Colonic mucosa (tissue), 4 donors: Measurements from ENCODE around the gene RUNDC3A. TPM values are rescaled to one million over a fixed set of nuclear protein-coding genes. Genes with fewer than 3 reads are reported as not detected.

Source experiments
- DNase-seq: peaks from one replicate; pipeline ENCODE4 v3.0.0-alpha.2; 2020
- H3K27ac ChIP-seq: fragments of 200-600 bp; one replicate; pipeline ENCODE4 v1.8.0; 2021
- H3K27me3 ChIP-seq: fragments of 200-600 bp; one replicate; pipeline ENCODE4 v1.8.0; 2021
- H3K36me3 ChIP-seq: fragments of 200-600 bp; one replicate; pipeline ENCODE4 v1.8.0; 2021
- H3K4me1 ChIP-seq: fragments of 200-600 bp; one replicate; pipeline ENCODE4 v1.8.0; 2021; ENCODE audit warnings: mild to moderate bottlenecking
- H3K4me3 ChIP-seq: fragments of 200-600 bp; one replicate; pipeline ENCODE4 v1.8.0; 2021
- H3K9ac ChIP-seq, 2 donors: one replicate each; pipeline ENCODE4 v1.7.0; 2013; ENCODE audit warnings: control low read depth in 2 of 2, low read depth in 2 of 2, low read length in 2 of 2
- H3K9me3 ChIP-seq: fragments of 200-600 bp; one replicate; pipeline ENCODE4 v1.8.0; 2021
- CTCF ChIP-seq: fragments of 200-600 bp; IDR thresholded peaks from one replicate; pipeline ENCODE4 v1.8.0; 2022; ENCODE audit warnings: antibody characterized with exemption, mild to moderate bottlenecking
- intact Hi-C: fragments of 100-400 bp; cut with DNase I; formaldehyde crosslinking; loops from one replicate; pipeline ENCODE4 v1.14.1; 2022
- total RNA-seq, 2 donors: library from RNA; stranded (reverse); fragmentation: NEBNext Ultra II Directional in 1 of 2; extraction: Animal tissue kit (Norgen Biotek cat#: 25700) in 1 of 2; gene quantifications; one replicate each; pipeline ENCODE4 v1.2.1, GENCODE V29; 2021
- donor health status: healthy.
- donor health status: DM: no; HTN: no; CAD: no.
- donor health status: DM: no; HTN: no; CAD: no.

The RUNDC3A gene
- total RNA-seq, 2 donors from 2014 or later: 0.52 to 1.4 TPM

DNA sequence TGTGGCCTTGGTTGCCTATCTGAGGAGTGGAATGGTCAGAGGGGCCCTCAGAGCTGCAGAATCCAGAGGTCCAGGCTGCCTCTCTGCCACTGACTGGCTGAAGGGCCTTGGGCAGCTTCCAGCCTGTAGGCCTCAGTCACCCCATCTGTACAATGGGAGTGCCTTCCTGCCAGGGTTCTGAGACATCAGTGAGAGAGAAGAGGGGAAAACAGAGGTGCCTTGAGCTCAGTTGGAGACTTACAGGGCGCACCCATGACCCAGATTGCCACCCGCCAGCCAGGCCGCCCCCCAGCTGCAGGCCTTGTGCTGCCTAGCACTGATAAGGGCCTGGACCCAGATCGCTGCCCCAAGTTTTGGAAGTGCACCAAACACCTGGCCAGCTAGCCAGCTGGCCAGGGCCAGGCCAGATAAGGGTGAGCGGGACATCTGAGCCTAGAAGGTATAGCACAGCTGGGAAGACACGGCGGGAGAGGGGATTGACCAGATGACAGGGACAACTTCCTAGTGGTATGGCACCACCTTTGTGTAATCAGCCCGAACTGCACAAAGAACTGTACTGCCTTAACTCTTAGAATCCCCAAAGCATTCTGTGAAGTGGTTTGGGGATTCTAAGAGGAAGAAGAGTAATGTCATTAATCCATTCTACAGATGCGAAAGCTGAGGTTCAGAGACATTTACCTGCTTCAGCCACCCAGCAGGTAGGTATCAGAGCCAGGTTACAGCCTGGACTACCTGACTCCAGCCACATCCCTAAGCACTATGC lies 41.8 kb upstream of the RUNDC3A start:
- Histone ChIP-seq H3K36me3 (no peaks in the 10 kb centered on the region), H3K27me3 (no peaks in the 10 kb centered on the region), H3K9me3 (no peaks in the 10 kb centered on the region), H3K9ac (no peak overlapping the region), H3K4me3 (no peak overlapping the region), H3K27ac (no peak overlapping the region), H3K4me1 (no peaks in the 10 kb centered on the region)
- no peak for DNase-seq
- no peak for TF ChIP-seq CTCF
- intact Hi-C loops: no loop called here

DNA sequence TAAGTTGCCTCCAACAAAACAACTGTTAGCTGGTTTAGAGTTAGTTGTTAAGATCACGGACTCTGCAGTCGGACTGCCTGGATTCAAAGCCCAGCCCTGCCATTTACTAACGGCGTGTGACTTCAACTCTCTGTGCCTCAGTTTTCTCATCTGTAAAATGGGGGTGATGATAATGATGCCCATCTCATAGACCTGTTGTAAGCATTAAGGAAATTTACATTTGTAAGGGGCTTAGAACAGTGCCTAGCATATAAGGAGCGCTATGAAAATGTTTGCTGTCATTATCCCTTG lies 41.3 kb upstream of the RUNDC3A start:
- H3K27me3 ChIP-seq: no peaks in the 10 kb centered on the region
- H3K9ac ChIP-seq: no peak overlapping the region
- H3K4me3 ChIP-seq: no peak overlapping the region
- DNase-seq: no peak
- no peak for TF ChIP-seq CTCF
- no peaks in the 10 kb centered on the region for H3K36me3 ChIP-seq
- intact Hi-C loops: no loop called here
- no peak overlapping the region for H3K27ac ChIP-seq
- H3K4me1 ChIP-seq: no peaks in the 10 kb centered on the region
- H3K9me3 ChIP-seq: no peaks in the 10 kb centered on the region

GRCh38 chr17:44267818-44268490 lies 40.4 kb upstream of the RUNDC3A start, which contains the start of gene SLC4A1:
Gene SLC4A1 (minus strand): TSS chr17:44268135. CDS start chr17:44262866, 5,269 bp downstream.
- Histone ChIP-seq H3K9ac (no peak within 1 kb of the TSS), H3K4me3 (no peak within 1 kb of the TSS), H3K36me3 (no peaks in the 10 kb centered on the region), H3K9me3 (no peaks in the 10 kb centered on the region), H3K27ac (no peak within 1 kb of the TSS), H3K27me3 (no peaks in the 10 kb centered on the region), H3K4me1 (no peaks in the 10 kb centered on the region)
- TF ChIP-seq CTCF: no peak
- intact Hi-C loops: no loop called here
- no peak for DNase-seq

- Histone ChIP-seq H3K4me3 (no peak overlapping the region), H3K9ac (no peak overlapping the region), H3K27me3 (no peaks in the 10 kb centered on the region), H3K27ac (no peak overlapping the region), H3K36me3 (no peaks in the 10 kb centered on the region), H3K9me3 (no peaks in the 10 kb centered on the region), H3K4me1 (no peaks in the 10 kb centered on the region)
- intact Hi-C loops: no loop called here
- no peak for DNase-seq
- TF ChIP-seq CTCF: no peak
Measured at GRCh38 chr17:44268709-44269534, 39.5 kb upstream of the RUNDC3A start.

DNA sequence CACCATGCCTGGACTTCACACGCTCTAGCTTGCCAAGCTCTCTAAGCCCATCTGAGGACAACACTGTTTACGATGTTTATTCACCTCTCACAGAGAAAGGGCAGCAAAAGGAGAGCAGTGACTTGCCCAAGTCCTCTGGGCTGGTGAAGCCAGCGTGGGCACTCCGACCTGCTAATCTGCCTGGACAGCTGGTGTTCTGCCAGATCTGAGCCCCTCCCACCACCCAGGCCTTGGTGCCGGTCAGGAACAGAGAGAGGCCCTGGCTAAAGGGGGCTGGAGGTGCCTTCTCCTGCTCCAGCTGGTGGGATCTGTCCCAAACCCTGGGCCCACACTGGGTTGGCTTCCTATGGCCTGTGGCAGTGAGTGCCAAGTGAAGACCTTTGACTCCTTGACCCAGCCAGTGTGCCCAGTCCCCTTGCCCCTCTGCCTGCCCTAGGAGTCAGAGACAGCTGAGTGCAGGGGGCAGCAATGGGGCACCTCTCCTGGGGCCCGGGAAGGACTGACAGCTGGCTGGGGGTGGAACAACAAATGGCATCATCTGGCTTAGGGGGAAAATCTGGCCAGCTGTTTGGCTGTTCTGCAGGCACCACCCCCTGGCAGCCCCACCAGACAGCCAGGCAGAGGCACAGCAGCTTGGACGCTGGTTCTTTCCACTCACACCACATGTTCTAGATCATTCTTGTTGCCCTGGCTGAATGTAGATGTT lies 38.7 kb upstream of the RUNDC3A start:
- Histone ChIP-seq H3K9ac (no peak overlapping the region), H3K36me3 (no peaks in the 10 kb centered on the region), H3K27me3 (no peaks in the 10 kb centered on the region), H3K4me1 (no peaks in the 10 kb centered on the region), H3K4me3 (no peak overlapping the region), H3K9me3 (no peaks in the 10 kb centered on the region), H3K27ac (no peak overlapping the region)
- no peak for DNase-seq
- intact Hi-C loops: no loop called here
- TF ChIP-seq CTCF: no peak
